Measurements from ENCODE around the gene PKNOX2. TPM values are rescaled to one million over a fixed set of nuclear protein-coding genes. Genes with fewer than 3 reads are reported as not detected.

The PKNOX2 gene
- total RNA-seq, 1 donor from 2014 or later, result 0.63 TPM

GRCh38 chr11:125154378-125155099 is 10.0 kb upstream of the PKNOX2 start:
- no peak for ATAC-seq
- peak; percentile 21 for DNase-seq (ENCODE audit: low spot score)

- no peak for ATAC-seq
- no peak for DNase-seq (ENCODE audit: low spot score)
These were observed 9.5 kb upstream of the PKNOX2 start for GRCh38 chr11:125155100-125155444.

DNA sequence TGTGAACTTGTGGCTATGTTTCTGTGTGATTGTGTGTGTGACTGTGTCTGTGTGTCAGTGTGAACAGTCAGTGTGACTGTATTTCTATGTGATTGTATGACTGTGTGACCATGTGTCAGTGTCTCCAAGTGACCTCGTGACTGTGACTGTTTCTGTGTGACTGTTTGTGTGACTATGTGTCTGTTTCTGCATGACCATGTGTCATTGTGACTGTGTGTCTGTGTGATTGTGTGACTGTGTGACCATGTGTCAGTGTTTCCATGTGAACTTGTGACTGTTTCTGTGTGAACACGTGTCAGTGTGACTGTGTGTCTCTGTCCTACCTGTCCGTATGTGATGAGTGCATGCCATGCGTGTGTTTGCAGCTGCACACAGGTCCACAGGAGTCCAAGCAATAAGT is 8.8 kb upstream of the PKNOX2 start:
- no peak for DNase-seq (ENCODE audit: low spot score)
- ATAC-seq, result no peak

- ATAC-seq, result no peak
- DNase-seq (ENCODE audit: low spot score), result no peak
These were observed 8.0 kb upstream of the PKNOX2 start for GRCh38 chr11:125156346-125157117.

- DNase-seq (ENCODE audit: low spot score) (no peak), ATAC-seq (no peak)
These were observed 7.3 kb upstream of the PKNOX2 start for GRCh38 chr11:125157118-125157733.

DNA sequence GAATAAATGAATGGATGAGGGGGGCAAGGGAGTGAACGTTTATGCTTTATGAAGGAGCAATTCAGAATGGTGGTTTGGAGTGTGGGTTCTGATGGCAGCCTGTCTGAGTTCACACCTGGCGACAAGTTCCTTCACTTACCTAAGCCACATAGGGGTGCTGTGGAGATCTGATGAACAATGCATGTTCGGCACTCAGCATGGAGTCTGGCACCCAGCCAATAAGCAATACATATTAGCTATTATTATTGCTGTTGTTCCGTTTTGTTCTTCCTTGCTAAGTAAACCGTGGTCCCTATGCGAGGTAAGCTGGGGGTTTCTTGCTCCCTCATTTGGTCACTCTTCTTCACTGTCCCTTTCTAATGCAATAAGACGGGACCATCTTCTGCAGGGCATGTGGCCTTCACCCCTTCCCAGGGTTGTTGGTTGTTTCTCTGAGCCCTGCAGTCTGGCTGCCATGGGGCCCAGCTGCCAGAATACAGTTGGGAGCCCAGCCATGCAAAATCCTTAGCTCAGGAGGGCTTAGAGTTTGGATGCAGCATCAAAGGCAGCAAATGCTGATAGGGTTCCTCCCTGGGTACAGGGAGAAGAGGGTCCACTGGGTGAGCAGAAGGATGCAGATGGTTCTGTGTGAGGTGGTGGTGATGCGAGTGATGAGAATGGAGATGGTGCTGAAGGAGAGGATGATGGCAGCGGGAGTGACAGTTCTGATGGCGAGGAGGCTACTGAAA is 6.4 kb upstream of the PKNOX2 start:
- DNase-seq (ENCODE audit: low spot score), result no peak
- no peak for ATAC-seq

GRCh38 chr11:125162743-125163142 is 1.8 kb upstream of the PKNOX2 start:
- ATAC-seq, result no peak
- DNase-seq (ENCODE audit: low spot score), result no peak

DNA sequence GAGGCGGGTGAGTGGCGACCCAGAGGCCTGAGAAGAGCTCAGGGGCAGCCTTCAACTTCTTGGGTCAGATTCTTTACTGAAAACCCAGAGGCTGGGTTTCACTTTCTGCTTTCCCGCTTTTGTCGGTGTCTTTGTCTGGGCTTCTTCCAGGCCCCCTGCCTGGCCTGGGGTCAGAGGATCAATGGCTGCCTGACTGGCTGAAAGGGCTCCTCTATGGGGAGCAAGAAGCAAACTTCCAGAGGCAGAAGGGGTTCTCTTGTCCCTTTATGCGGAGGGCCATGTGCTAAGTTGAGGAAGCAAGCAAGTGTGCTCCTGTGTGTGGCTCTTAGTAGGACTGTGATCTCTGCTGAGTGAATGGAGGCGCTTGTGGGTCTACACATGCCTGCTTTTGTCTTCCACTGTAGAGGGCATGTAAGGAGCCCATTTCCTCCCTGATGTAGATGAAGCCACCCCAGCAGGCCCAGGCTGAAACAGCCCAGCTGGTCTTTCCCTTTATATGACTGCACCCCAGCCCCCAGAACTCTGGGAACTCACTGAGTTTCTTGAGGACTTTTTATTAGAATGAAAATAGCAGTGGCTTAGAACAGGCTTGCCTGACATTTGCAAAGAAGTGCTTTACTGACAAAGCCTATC is 1.0 kb upstream of the PKNOX2 start:
- ATAC-seq, result no peak
- no peak for DNase-seq (ENCODE audit: low spot score)

DNA sequence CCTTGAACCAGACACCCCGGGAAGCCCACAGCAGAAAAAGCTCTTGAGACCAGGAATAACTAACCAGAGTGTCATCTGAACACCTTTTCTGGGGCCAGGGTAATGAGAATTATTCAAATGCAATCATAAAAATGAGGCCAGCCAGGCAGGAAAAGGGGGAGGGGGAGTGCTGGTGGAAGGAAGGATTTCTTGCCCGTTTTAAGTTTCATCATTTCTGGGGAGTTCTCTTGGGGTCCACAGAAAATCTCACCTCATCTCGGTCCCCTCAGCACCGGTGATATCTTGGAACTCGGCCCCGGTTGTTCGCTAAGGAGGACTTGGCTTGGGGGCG is 495 bp upstream of the PKNOX2 start:
- ATAC-seq (no peak), DNase-seq (ENCODE audit: low spot score) (no peak)

- DNase-seq (ENCODE audit: low spot score) (peak; percentile 51), ATAC-seq (peak; percentile 58)
These were observed 726 bp downstream of the PKNOX2 start for GRCh38 chr11:125165111-125165842.

DNA sequence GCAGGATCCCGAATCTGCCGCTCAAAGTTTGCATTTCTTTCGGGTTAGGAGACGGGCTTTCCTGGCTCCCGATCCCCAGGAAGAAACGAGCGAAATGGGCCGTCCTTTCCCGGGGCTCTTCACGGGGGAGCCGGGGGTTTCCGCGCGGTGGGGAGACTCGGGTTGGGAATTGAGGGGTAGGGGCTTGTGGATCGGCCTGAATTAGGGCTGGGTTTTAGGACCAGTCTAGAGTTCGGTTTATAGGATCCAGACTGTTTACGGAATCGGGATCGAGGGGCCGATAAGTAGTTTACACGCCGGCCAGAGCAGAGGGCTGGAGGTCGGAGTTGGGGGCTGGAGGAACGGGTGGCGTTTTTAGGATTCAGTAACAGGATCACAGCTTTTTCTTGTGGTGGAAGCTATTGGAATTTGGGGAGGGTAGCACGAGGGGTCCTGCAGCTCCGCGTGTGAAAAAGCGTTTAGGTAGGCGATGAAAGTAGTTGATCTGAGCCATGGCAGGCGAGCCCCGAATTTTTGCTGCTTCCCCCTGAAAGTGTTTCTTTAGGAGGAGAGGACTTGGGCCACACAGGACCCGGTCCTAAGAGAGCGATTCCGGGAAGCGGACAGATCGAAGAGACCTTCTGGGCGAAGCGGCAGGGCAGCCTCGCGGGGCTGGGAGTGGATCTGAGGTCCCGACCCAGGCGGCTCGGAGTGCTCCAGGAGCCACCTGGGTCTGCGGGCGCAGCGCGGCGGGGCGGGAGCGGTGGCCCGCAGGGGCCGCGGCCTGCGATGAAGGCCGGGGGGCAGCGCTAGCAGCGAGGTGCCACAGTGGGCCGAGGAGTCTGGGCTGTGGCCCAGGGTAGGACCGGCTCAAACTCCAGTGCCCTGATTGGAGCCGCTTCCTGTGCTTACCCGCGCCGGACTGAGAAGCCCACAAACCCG is 1.6 kb downstream of the PKNOX2 start:
- DNase-seq (ENCODE audit: low spot score) (no peak), ATAC-seq (peak; percentile 31)

GRCh38 chr11:125166764-125167291 is 2.3 kb downstream of the PKNOX2 start:
- ATAC-seq (no peak), DNase-seq (ENCODE audit: low spot score) (no peak)

DNA sequence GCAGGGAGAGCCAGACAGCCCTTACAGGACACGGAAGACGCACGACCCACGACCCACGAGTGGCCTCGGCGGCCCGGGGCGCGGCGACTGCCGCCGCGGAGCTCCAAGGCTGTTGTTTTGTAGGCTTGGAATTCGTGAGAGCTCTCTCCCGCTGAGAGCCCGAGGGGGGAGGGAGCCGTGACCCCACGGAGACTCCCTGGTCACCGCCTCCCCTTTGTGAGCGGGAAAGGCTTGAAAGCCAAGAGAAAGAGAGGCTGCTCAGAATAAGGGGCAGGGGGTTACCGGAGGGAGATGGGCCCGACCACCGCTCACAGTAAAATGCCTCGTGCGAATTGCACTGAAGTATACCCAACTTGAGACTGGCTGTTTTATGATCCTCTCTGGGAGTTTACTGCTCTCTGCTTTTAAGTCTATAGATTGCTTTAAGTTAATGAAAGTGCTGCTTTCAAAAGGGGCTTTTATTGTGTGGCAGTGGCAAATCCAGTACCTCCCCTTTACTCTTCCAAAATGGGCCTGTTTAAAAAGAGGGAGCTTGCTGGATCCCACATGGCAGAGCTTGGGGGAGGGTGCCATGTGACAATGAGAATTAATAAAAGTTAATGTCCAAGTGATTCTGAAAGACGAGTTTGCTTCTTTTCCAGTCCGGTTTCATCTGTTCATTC is 2.9 kb downstream of the PKNOX2 start:
- ATAC-seq, result no peak
- DNase-seq (ENCODE audit: low spot score), result no peak

- peak; percentile 55 for ATAC-seq
- DNase-seq (ENCODE audit: low spot score), result peak; percentile 54
These were observed 3.6 kb downstream of the PKNOX2 start for GRCh38 chr11:125167954-125168835.

DNA sequence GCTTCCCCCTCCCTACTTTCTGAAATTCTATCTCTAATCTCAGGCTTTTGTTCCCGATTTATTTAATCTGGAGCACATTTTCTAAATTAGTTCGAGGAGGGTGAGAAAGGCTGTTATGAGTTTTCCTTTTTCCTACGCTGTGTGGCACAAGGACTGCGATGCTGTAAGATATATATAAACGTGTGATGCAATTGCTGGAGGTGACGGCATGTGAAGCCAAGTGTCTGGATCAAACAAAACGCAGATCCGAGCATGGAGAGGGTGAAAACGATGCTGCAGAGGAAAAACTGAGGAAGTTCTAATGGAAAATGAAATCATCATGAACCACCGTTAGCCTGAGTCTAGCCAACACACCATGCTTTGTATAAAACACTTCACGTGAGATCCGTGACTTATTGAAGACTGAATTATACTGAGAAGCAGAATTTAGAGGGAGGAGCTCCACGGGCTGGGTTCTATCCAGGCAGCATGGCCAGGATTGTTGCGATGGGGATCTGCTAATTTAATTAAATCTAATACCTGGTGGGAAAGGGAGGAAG is 4.4 kb downstream of the PKNOX2 start:
- no peak for ATAC-seq
- DNase-seq (ENCODE audit: low spot score), result no peak

GRCh38 chr11:125170001-125170509 is 5.5 kb downstream of the PKNOX2 start:
- ATAC-seq, result no peak
- no peak for DNase-seq (ENCODE audit: low spot score)

DNA sequence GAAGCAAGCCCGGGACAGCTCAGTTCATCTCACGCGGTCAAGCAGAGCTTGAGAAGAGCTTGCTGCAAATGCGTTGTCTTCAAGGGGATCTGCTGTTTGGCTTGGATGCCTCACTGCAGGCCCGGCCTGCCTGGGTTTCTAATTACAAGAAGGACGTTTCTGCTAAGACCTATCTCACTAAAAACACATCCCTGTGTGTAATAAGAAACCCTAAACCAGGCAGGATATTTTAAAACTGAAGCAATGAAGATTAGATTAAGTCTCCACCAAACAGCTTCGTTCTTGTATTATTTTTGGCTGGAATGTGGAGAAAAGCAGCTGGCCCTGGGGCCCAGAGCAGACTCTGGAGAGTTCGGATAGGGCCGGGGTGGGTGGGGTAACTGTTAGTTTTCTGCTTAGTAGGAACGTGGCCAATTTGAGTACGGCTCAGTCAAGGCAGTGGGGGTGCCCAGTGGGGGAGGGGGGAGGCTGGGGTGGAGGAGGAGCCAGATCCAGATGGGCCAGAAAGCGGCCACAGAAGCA is 6.0 kb downstream of the PKNOX2 start:
- DNase-seq (ENCODE audit: low spot score) (no peak), ATAC-seq (no peak)

Measured in left lobe of liver (tissue), 2 donors.